Hepatocyte (in vitro differentiated cells): ENCODE data around the gene AMIGO1.

ENCODE experiments used
- CTCF ChIP-seq: fragments of 200-600 bp; sonication (generic); IDR thresholded peaks from 2 replicates; pipeline ENCODE4 v1.5.1; 2016; ENCODE audit warnings: antibody characterized with exemption, mild to moderate bottlenecking; ENCODE audit not compliant: poor library complexity
- EZH2 ChIP-seq: fragments of 200-600 bp; sonication (generic); IDR thresholded peaks from 2 replicates; pipeline ENCODE4 v1.6.1; 2016; ENCODE audit warnings: antibody characterized with exemption, mild to moderate bottlenecking, borderline replicate concordance

DNA sequence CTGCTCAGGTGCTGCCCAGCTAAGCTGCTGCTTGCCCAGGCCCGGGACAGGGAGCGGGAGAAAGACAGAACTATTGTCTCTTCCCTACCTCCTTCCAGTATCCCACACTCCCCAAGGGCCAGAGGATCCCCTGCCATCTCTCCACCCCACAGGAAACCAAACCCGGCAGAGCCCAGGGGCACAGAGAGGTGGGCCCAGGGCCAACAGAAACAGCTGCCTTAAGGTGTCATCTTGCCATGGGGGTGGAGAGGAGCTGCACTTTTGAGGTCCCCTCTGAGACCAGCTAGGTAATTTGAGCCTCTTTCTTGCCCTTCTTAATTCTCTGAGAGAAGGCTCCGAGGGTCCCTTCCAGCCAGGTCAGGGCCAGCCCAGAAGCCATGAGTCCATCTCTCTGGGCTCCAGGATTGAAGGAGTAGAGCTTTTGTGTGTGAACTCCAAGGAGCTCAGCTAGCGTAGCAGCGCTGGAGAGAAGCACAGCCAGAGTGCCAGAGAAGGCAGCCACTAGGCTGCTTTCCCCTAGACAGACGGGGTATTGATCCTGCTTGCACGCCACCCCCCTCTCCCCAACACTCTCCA lies 20.4 kb upstream of the AMIGO1 start:
- TF ChIP-seq EZH2 = no peak
- no peak for TF ChIP-seq CTCF
